ENCODE measurements around the gene GMDS.

Gene GMDS

GRCh38 chr6:1641343-1641885 lies 604.0 kb downstream of the GMDS start:
- TF ChIP-seq, protein P1, sequence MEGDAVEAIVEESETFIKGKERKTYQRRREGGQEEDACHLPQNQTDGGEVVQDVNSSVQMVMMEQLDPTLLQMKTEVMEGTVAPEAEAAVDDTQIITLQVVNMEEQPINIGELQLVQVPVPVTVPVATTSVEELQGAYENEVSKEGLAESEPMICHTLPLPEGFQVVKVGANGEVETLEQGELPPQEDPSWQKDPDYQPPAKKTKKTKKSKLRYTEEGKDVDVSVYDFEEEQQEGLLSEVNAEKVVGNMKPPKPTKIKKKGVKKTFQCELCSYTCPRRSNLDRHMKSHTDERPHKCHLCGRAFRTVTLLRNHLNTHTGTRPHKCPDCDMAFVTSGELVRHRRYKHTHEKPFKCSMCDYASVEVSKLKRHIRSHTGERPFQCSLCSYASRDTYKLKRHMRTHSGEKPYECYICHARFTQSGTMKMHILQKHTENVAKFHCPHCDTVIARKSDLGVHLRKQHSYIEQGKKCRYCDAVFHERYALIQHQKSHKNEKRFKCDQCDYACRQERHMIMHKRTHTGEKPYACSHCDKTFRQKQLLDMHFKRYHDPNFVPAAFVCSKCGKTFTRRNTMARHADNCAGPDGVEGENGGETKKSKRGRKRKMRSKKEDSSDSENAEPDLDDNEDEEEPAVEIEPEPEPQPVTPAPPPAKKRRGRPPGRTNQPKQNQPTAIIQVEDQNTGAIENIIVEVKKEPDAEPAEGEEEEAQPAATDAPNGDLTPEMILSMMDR (IDR thresholded peaks at IDR 0.05; ENCODE audit: borderline replicate concordance, control extremely low read depth, extremely low read depth, insufficient read depth, missing control alignments), result no peak
- in situ Hi-C loops (cut with MboI; ENCODE audit: low sequenced_read_pairs, unreplicated experiment), result no loop called here
- no peak for DNase-seq (ENCODE audit: low spot score)

DNA sequence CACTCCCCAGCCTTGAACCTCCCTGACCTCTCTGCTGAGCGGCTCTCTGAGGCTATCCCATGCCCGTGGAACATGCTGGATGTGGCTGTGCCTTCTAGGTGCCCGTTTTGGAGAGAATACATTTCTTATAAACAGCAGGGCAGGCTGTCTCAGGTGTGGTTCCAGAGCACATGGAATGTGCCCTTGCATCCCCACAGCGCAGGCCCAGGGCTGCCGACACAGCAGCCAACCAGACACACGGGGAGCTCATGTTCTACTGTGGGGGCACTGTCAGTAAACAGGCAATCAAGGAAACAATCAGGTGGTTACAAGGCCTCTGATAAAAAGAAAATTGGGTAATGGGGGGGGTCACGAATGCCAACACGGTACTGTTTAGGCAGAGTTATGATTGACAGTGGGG lies 604.9 kb downstream of the GMDS start:
- TF ChIP-seq, protein P1 (IDR thresholded peaks at IDR 0.05; ENCODE audit: borderline replicate concordance, control extremely low read depth, extremely low read depth, insufficient read depth, missing control alignments), result no peak
- in situ Hi-C loops (cut with MboI; ENCODE audit: low sequenced_read_pairs, unreplicated experiment), result no loop called here
- no peak for DNase-seq (ENCODE audit: low spot score)

GRCh38 chr6:1639430-1639829 lies 606.0 kb downstream of the GMDS start:
- no peak for DNase-seq (ENCODE audit: low spot score)
- in situ Hi-C loops (cut with MboI; ENCODE audit: low sequenced_read_pairs, unreplicated experiment), result no loop called here

GRCh38 chr6:1636971-1637871 lies 608.2 kb downstream of the GMDS start:
- DNase-seq (ENCODE audit: low spot score), result no peak
- in situ Hi-C loops (cut with MboI; ENCODE audit: low sequenced_read_pairs, unreplicated experiment), result no loop called here
- TF ChIP-seq, protein P1 (IDR thresholded peaks at IDR 0.05; ENCODE audit: borderline replicate concordance, control extremely low read depth, extremely low read depth, insufficient read depth, missing control alignments), result no peak

More at GRCh38 chr6:1639430-1639829, 606.0 kb downstream of the GMDS start:
- TF ChIP-seq, protein P1 (IDR thresholded peaks at IDR 0.05; ENCODE audit: borderline replicate concordance, control extremely low read depth, extremely low read depth, insufficient read depth, missing control alignments), result no peak

DNA sequence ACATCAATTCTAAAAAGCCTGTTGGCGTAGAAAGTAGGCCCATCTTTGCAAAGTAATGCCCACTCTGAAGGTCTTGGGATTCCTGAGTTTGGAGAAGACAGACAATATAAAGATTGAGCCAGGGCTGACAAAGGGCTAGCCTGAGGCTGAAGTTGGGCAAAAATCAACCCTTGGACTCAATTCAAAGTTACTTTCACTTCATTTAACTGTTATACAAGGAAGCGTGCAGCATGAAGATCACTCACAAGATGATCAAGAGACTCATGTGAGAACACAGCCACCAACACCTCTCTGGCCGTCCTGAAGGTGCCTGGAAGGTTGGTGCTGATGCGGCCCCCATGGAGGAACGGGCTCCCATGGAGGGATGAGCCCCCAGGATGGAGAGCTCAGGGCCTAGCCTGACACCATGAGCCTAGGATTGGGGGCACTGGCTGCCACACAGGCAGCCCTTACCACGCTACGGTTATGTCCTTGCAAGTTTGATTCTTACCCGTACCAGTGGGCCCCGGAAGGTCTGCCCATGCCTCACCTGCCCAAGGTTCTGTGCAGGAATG lies 609.1 kb downstream of the GMDS start:
- TF ChIP-seq, protein P1 (IDR thresholded peaks at IDR 0.05; ENCODE audit: borderline replicate concordance, control extremely low read depth, extremely low read depth, insufficient read depth, missing control alignments), result no peak
- in situ Hi-C loops (cut with MboI; ENCODE audit: low sequenced_read_pairs, unreplicated experiment), result no loop called here
- no peak for DNase-seq (ENCODE audit: low spot score)

GRCh38 chr6:1635305-1636010 lies 609.9 kb downstream of the GMDS start:
- in situ Hi-C loops (cut with MboI; ENCODE audit: low sequenced_read_pairs, unreplicated experiment), result no loop called here
- no peak for DNase-seq (ENCODE audit: low spot score)

More at GRCh38 chr6:1635305-1636010, 609.9 kb downstream of the GMDS start:
- TF ChIP-seq, protein P1 (IDR thresholded peaks at IDR 0.05; ENCODE audit: borderline replicate concordance, control extremely low read depth, extremely low read depth, insufficient read depth, missing control alignments), result no peak

Data from GM13976 (cell line).